ENCODE data around the gene MGARP. TPM values are rescaled to one million over a fixed set of nuclear protein-coding genes. Genes with fewer than 3 reads are reported as not detected.

The MGARP gene
- polyA plus RNA-seq, 1 of the 3 experiments (the other 2 are of a cell fraction), result 22.9 TPM

- Histone ChIP-seq H3K4me3 (ENCODE audit: low read depth in 2 of 2, low read length in 1 of 2) (no peak overlapping the region), H2AFZ (ENCODE audit: low read depth) (no peak overlapping the region), H3K27me3 (ENCODE audit: insufficient read depth) (no peaks in the 10 kb centered on the region), H3F3A (replicated peaks; ENCODE audit: insufficient read depth) (peaks cover 9% of the 10 kb centered on the region), H3K9ac (no peak overlapping the region), H3K36me3 (replicated peaks in 1 of 2; ENCODE audit: control insufficient read depth in 1 of 2, insufficient read depth in 2 of 2, low read length in 1 of 2) (no peaks in the 10 kb centered on the region), H3K79me2 (ENCODE audit: insufficient read depth) (no peaks in the 10 kb centered on the region), H3K9me3 (no peaks in the 10 kb centered on the region), H4K20me1 (ENCODE audit: insufficient read depth) (no peaks in the 10 kb centered on the region), H3K27ac (ENCODE audit: low read depth in 2 of 2, low read length in 1 of 2) (peak overlapping the region in 1 of 2 experiments; percentile 41; a peak in 1 of 4 replicates), H3K9me2 (no peaks in the 10 kb centered on the region), H3K4me1 (ENCODE audit: control insufficient read depth in 1 of 2, insufficient read depth in 2 of 2, low read depth in 1 of 2, low read length in 1 of 2) (peaks cover 0 to 7% of the 10 kb centered on the region in 2 experiments; a peak in 2 of 4 replicates), H3K4me2 (no peak overlapping the region)
- ChIA-PET CTCF (interaction anchor here (1.1 to 1.7 kb wide), 3 partner anchors 21 to 31 kb away, joined by 3 to 7 read pairs (median 3); no protein-coding TSS in a partner anchor), POLR2A (no interaction called here)
- TF ChIP-seq ELF1 (IDR thresholded peaks at IDR 0.05), result no peak
- no peak for TF ChIP-seq SMC3 (IDR thresholded peaks at IDR 0.05; ENCODE audit: low read depth, low read length)
- TF ChIP-seq RAD21 (IDR thresholded peaks at IDR 0.05; ENCODE audit: low read length), result no peak
- TF ChIP-seq NFIC (IDR thresholded peaks at IDR 0.05; ENCODE audit: borderline replicate concordance), result no peak
- TF ChIP-seq EZH2phosphoT487 (IDR thresholded peaks at IDR 0.05; ENCODE audit: borderline replicate concordance, low read depth), result no peak
- TF ChIP-seq RCOR1 (IDR thresholded peaks at IDR 0.05; ENCODE audit: low read length), result no peak
- TF ChIP-seq FOSL2 (IDR thresholded peaks at IDR 0.05; ENCODE audit: borderline replicate concordance, low read depth), result no peak
- no peak for TF ChIP-seq CTCF (IDR thresholded peaks at IDR 0.05)
- TF ChIP-seq GABPA (IDR thresholded peaks at IDR 0.05; ENCODE audit: low read depth), result no peak
- TF ChIP-seq TCF12 (IDR thresholded peaks at IDR 0.05), result no peak
- no peak for TF ChIP-seq IRF3 (IDR thresholded peaks at IDR 0.05; ENCODE audit: low read depth, low read length)
- TF ChIP-seq MAX (IDR thresholded peaks at IDR 0.05; ENCODE audit: low read depth), result no peak
- no peak for TF ChIP-seq ZBTB33 (IDR thresholded peaks at IDR 0.05; ENCODE audit: borderline replicate concordance, low read depth)
- no peak for TF ChIP-seq TEAD4 (IDR thresholded peaks at IDR 0.05; ENCODE audit: borderline replicate concordance, insufficient read depth)
- DNase-seq, result no peak
- WGBS (ENCODE audit: low lambda C conversion rate), result 94% methylated on average over 1 of the region's 1 CpG
These were observed 5.2 kb downstream of the MGARP start for GRCh38 chr4:139274790-139275189.
